Ecto neural progenitor cell (in vitro differentiated cells): Measurements from ENCODE around the gene SOWAHA.
A peak's percentile ranks its signal among the peaks of the same experiment; 100 is the strongest.

ENCODE experiments used
- DNase-seq: peaks from one replicate; pipeline ENCODE4 v3.0.0-alpha.2; 2018; ENCODE audit warnings: low spot score

The SOWAHA gene

DNA sequence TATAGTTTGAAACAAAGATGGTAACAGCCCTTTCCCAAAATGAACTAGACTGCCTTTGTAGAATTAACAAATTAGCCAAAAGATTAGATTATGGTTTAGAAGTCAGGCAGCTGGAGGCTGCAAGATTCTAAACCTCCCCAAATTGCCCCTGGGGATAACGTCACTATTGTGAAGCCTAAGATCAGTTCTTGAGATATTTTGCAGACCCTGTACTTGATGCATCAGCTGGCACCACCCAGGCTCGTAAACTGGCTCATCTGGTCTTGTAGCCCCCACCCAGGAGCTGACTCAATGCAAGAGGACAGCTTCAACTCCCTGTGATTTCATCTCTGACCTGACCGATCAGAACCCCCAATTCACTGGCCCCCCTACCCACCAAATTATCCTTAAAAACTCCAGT is 4.2 kb upstream of the SOWAHA start:
- no peak for DNase-seq

- no peak for DNase-seq
Measured at GRCh38 chr5:132810605-132811004, 2.5 kb upstream of the SOWAHA start.

GRCh38 chr5:132812123-132812765 is 858 bp upstream of the SOWAHA start:
- DNase-seq = no peak

- DNase-seq = no peak
Measured at GRCh38 chr5:132813599-132814502, 749 bp downstream of the SOWAHA start.

DNA sequence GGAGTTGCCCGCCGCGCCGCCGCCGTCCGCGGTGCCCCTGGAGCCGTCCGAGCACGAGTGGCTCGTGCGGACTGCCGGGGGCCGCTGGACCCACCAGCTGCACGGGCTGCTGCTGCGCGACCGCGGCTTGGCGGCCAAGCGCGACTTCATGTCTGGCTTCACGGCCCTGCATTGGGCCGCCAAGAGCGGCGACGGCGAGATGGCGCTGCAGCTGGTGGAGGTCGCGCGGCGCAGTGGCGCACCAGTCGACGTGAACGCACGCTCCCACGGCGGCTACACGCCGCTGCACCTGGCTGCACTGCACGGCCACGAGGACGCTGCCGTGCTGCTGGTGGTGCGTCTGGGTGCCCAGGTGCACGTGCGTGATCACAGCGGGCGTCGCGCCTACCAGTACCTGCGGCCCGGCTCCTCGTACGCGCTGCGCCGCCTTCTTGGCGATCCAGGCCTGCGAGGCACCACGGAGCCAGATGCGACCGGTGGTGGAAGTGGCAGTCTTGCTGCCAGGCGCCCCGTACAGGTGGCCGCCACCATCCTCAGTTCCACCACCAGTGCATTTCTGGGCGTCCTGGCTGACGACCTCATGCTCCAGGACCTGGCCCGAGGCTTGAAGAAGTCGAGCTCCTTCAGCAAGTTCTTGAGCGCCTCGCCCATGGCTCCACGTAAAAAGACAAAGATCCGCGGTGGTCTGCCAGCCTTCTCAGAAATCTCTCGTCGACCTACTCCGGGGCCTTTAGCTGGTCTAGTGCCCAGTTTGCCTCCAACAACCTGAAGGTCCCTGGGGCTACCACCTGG is 1.6 kb downstream of the SOWAHA start:
- no peak for DNase-seq

GRCh38 chr5:132815454-132815853 is 2.4 kb downstream of the SOWAHA start:
- DNase-seq = no peak

DNA sequence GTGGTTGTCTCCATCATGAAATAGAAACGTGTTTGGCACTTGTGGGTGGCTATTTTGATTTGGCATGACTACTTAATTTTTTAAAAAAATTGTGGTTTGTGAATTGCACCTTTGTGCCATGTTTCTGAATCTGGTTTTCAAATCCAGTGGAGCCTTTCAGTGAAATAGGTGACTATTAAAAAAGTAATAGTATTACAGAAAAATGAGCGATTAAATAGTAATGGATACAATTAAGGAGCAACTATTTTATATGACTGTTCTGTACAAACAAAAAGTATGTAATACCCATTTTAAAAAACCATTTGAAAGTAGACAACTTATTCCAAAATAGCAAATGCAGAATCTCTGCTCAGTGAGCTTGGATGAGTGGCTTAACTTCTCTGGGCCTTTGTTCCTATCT is 3.0 kb downstream of the SOWAHA start:
- DNase-seq = no peak

DNA sequence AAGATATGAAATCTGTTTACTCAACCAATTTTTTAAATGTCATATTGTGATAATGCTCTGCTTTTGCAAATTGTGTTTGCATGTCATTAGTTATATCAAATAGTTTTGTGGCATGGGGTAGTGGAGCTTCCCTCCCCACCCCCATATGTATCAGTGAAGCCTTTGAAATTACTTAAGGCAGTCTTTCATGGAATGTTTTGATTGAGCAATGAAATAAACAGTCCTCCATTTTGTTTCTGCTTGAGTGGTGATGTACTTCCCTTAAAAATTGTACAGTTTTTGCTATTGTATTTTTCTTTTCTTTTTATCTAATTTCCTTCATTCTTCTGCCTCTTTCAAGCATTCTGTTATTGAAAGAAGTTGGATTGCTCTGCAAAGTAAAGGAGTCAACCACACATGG is 3.5 kb downstream of the SOWAHA start:
- no peak for DNase-seq

DNA sequence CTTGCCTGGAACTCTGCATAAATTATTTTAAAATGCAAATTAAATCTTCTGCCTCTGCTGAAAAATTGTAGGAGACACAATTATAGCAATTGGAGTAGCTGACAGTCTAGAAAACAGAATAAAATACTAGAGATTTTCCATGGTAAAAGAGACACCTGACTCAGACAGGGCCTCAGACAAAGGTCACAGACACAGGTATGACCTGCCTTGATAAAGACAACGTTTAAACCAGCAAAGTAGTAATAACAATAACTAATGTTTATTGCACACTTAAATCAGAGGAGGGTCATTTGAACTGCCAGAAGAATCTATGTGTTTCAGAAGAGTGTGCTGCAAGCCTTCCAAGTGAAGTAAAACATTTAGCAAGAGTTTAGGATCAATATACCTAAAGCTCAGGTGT is 3.9 kb downstream of the SOWAHA start:
- no peak for DNase-seq

DNA sequence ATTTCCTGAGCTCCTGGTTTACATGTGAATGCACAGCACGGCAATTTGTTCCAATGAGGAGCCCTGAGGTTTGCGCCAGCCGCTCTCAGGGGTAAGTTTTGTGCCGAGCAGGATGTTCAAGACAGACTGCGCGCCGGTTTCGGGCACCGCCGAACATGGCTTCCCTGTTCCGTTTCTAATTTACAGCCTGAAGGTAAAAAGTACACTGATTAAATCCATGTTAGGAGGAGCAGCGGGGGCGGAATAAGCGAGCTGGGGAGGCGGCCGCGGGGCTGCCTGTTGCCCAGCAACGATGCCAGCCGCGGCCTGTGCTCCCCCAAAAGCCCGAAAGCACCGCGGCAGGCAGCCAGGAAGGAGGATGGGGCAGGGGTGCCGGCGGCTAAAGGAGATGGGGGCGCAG is 6.4 kb downstream of the SOWAHA start:
- DNase-seq = no peak

GRCh38 chr5:132820162-132820754 is 7.2 kb downstream of the SOWAHA start:
- peak; percentile 94 for DNase-seq

GRCh38 chr5:132821350-132821749 is 8.2 kb downstream of the SOWAHA start:
- no peak for DNase-seq

DNA sequence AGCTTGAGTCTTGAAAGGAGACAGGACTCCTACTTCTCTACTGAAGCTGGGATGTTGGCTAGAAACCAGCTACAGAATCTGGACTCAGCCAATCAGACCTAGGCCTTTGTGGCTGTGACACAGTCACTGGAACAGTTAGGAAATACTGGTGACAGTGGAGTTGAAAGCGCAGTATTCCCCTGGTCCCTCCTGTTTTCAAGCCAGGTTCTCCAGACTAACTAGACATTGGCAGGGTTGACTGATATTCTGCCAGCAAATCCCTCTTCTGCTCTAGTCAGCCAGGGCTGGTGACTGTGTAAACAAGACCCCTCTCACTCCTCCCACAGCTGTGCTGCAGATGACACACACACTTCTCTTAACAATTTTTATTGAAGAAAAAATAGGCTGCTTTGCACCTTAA is 8.7 kb downstream of the SOWAHA start:
- no peak for DNase-seq

GRCh38 chr5:132822650-132823480 is 9.8 kb downstream of the SOWAHA start:
- peak; percentile 83 for DNase-seq

- no peak for DNase-seq
Measured at GRCh38 chr5:132823481-132824050, 10.5 kb downstream of the SOWAHA start.

DNA sequence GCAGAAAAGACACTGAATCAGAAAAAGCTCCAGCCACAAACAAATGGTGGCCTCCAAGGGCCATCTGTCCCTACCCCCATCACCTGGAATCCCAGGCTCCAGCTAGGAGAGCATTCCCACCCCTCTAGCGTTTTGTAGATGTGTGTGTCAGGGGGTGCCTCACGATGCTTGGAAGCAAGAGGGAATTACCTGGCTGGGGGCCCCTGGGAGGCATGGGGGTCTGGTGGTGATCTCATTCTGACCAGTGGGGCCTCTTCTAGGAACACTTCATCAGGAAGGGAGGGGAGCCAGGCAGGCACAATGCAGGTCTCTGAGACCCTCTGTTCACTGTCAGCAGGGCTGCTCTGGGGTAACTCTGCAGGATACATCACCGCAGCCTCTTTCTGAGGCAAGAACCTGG is 11.3 kb downstream of the SOWAHA start:
- DNase-seq = no peak

- peak; percentile 71 for DNase-seq
Measured at GRCh38 chr5:132825033-132825833, 12.1 kb downstream of the SOWAHA start.

GRCh38 chr5:132825834-132826391 is 12.8 kb downstream of the SOWAHA start:
- peak; percentile 67 for DNase-seq

DNA sequence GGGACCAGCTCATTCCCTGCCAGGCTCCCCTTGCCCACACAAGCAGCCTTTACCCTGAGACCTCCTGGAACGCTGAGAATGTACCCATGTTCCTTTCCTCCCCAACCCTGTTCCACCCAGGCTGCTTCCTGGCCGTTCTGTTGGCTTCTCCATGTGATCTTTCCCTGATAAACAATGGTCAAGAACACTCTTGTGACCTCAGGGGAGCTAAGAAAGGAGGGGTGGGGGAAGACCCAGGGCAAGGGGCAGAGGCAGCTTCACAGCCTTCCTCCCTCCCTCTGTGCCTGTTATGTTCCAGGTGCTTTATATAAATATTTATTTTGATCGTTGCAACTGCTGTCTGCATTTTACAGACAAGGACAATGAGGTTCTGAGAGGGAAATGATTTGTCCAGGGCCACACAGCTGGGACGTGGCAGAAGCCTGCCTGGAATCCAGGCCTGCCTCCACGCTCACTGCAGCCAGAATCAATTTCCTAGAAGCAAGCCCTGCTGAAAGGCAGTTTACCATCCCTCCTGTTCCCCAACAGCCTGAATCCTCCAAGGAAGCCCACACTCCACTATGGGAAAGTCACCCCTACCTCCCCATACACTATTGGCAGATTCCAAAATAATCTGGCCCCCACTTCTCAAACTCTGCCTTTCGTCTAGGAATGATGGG is 13.5 kb downstream of the SOWAHA start:
- DNase-seq = no peak
